ENCODE measurements around the gene PPIF.

GRCh38 chr10:79361726-79362397, 14.6 kb downstream of the PPIF start:
- TF ChIP-seq EZH2 (IDR thresholded peaks at IDR 0.05; ENCODE audit: insufficient read depth, poor library complexity, severe bottlenecking) (no peak), EZH2phosphoT487 (IDR thresholded peaks at IDR 0.05; ENCODE audit: insufficient read depth, low read depth) (no peak)

Measured in GM23248 (cell line).